ENCODE data around the gene RASSF5.

DNA sequence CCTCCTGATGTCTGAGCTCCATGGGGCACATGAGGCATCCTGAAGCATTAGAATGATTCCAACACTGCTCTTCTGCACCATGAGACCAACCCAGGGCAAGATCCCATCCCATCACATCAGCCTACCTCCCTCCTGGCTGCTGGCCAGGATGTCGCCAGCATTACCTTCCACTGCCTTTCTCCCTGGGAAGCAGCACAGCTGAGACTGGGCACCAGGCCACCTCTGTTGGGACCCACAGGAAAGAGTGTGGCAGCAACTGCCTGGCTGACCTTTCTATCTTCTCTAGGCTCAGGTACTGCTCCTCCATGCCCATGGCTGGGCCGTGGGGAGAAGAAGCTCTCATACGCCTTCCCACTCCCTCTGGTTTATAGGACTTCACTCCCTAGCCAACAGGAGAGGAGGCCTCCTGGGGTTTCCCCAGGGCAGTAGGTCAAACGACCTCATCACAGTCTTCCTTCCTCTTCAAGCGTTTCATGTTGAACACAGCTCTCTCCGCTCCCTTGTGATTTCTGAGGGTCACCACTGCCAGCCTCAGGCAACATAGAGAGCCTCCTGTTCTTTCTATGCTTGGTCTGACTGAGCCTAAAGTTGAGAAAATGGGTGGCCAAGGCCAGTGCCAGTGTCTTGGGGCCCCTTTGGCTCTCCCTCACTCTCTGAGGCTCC, 11.1 kb upstream of the RASSF5 start:
- TF ChIP-seq, protein P1, sequence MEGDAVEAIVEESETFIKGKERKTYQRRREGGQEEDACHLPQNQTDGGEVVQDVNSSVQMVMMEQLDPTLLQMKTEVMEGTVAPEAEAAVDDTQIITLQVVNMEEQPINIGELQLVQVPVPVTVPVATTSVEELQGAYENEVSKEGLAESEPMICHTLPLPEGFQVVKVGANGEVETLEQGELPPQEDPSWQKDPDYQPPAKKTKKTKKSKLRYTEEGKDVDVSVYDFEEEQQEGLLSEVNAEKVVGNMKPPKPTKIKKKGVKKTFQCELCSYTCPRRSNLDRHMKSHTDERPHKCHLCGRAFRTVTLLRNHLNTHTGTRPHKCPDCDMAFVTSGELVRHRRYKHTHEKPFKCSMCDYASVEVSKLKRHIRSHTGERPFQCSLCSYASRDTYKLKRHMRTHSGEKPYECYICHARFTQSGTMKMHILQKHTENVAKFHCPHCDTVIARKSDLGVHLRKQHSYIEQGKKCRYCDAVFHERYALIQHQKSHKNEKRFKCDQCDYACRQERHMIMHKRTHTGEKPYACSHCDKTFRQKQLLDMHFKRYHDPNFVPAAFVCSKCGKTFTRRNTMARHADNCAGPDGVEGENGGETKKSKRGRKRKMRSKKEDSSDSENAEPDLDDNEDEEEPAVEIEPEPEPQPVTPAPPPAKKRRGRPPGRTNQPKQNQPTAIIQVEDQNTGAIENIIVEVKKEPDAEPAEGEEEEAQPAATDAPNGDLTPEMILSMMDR (IDR thresholded peaks at IDR 0.05; ENCODE audit: poor library complexity), result no peak
- no peak for TF ChIP-seq EZH2phosphoT487 (IDR thresholded peaks at IDR 0.05; ENCODE audit: low read depth, severe bottlenecking, unreplicated experiment)
- TF ChIP-seq EZH2 (IDR thresholded peaks at IDR 0.05; ENCODE audit: borderline replicate concordance), result no peak

Measured in hepatocyte (in vitro differentiated cells).